HG02610 (cell line): ENCODE measurements around the gene GTF3C6.
A peak's percentile ranks its signal among the peaks of the same experiment; 100 is the strongest.
"Not testable (repeated sequence)": the region's sequence is repeated elsewhere in the genome, so short reads cannot be mapped to it uniquely, and the experiment has no call there.

Source experiments
- ATAC-seq: cut with Tn5 transposase; IDR thresholded peaks from one replicate; pipeline ENCODE4 v1.9.1; 2021; ENCODE audit warnings: mild to moderate bottlenecking, moderate library complexity; ENCODE audit not compliant: unreplicated experiment

The GTF3C6 gene

DNA sequence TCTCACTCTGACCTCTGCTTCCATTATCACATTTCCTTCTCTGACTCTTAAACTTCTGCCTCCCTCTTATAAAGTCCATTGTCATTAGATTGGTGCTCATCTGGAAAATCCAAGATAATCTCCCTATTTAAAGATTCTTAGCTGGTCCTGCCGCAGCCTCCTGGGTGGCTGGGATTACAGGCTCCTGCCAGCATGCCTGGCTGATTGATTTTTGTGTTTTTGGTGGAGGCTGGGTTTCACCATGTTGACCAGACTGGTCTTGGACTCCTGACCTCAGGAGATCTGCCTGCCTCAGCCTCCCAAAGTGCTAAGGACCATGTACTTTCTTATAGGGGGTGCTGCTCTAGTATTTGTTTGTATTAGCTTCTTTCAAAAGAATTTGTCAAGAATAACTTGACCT lies 18.1 kb downstream of the GTF3C6 start:
- no peak for ATAC-seq

GRCh38 chr6:110979565-110980101 lies 21.1 kb downstream of the GTF3C6 start:
- ATAC-seq = no peak

GRCh38 chr6:110980227-110980626 lies 21.7 kb downstream of the GTF3C6 start:
- ATAC-seq = no peak

- ATAC-seq = no peak
These were observed 22.1 kb downstream of the GTF3C6 start for GRCh38 chr6:110980648-110981047.

DNA sequence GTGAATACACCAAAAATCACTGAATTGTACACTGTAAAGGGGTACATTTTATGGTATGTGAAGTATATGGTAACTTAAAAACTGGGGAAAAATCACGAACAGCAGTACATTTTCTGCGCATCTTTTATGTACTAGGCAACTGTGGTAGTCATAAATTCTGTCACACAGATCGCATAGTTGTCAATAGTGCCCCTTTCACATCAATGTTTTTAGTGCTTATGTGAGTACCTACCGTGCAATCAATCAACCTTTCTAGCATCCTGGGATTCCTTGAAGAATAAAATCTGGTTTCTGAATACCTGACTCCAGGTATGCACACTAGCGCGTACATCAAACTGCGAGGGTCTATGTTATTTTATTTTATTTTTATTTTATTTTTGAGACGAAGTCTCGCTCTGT lies 22.7 kb downstream of the GTF3C6 start:
- ATAC-seq = no peak

DNA sequence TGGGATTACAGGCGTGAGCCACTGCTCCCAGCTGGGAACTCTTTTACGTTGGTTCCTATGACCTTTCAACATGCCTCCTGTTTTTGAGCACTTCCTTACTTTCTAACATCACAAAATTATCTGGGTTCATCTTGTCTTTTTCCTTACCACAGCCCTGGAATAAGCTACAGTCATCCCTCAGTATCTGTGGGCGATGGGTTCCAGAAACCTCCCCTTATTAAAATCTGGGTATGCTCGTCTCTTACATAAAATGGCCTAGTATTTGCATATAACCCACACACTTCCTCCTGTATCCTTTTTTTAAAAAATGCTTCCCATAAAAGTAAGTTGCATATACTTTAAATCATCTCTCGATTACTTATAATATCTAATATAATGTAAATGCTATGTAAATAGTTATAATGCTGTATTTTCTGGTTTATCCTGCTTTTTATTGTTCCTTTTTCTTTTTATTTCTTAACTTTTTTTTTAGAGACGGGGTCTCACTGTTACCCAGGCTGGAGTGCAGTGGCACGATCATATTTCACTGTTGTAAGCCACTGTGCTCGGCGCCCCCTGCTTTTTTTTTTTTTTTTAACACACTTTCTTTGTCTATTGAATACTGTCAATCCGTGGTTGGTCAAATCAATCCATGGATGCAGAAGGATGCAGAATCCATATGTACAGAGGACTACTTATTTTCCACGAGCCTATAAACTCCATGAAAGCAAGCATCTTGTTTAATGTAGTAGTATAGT lies 32.5 kb downstream of the GTF3C6 start:
- no peak for ATAC-seq

- ATAC-seq = no peak
These were observed 38.2 kb downstream of the GTF3C6 start for GRCh38 chr6:110996691-110997090.

DNA sequence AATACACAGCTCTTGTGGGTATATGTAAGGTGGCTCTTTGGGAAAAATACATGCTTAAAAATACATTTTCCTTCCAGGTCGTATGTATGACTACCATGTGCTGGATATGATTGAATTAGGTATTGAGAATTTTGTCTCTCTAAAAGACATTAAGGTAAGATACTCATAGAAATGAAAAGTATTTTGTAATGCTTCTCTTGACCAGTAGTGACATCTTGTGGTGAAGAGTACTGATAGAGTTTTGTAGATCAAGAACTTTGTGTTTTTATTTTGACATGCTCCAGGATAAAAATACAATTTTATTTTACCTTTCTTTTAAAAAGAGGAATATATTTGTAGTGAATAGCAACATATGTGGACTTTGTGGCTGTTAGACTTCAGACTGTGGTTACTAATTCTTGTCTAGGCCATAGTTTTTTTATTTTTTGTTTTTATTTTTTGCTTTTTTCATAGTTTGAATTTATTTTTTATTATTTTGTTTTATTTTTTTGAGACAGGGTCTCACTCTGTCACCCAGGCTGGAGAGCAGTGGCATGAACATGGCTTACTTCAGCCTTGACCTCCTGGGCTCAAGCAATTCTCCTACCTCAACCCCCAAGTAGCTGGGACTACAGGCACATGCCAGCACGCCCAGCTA lies 41.2 kb downstream of the GTF3C6 start:
- no peak for ATAC-seq

DNA sequence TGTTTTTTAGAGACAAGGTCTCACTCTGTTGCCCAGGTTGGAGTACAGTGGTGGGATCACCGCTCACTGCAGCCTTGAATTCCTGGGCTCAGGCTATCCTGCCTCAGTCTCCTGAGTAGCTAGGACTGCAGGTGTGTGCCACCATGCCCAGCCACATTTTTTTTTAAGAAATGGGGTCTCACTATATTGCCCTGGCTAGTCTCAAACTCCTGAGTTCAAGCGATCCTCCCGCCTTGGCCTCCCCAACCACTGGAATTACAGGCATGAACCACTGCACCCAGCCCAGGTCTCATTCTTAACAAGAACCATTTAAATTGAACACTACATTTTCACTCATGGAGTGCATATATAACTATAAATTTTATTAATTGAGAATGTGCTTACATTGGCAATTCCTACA lies 43.8 kb downstream of the GTF3C6 start:
- ATAC-seq = no peak

DNA sequence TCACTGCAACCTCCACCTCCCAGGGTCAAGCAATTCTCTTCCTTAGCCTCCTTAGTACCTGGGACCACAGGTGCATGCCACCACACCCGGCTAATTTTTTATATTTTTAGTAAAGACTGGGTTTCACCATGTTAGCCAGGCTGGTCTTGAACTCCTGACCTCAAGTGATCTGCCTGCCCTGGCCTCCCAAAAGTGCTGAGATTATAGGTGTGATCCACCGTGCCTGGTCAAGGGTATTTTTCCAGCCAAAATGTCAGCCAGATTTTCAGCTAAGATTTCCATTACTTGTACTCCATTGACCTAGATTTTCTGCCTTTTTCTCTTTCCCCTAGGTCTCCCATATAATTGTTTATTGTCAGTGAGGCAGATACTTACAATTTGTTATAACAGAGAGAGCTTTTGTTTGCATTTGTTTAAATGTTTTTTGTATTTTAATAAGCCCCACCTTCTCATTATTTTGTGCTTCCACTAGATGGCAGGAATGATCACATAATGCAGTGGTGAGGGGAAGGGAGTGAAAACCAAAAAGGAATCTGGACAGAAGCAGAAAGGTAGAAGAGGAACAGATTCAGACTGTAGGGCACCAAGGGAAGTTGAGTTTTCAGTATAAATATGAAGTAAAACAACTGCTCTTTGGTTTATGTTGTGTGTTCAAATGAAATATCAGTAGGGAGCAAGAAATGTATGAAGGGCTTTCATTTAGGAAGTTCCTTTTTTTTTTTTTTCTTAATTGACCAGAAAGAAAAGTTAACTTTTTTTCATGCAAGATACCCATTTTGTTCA lies 53.0 kb downstream of the GTF3C6 start:
- peak; percentile 40 for ATAC-seq

- no peak for ATAC-seq
These were observed 53.6 kb downstream of the GTF3C6 start for GRCh38 chr6:111012143-111012452.

DNA sequence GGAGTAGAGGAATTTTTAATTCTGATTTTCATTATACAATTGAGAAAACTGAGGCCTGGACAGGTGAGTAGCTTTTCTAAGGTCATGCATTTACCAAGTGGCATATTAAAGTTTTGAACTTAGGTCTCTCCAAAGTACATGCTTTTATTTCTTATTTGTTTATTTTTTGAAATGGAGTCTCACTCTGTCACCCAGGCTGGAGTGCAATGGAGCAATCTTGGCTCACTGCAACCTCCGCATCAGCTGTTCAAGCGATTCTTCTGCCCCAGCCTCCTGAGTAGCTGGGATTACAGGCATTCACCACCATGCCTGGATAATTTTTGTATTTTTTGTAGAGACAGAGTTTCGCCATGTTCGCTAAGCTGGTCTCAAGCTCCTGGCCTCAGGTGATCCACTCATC lies 54.0 kb downstream of the GTF3C6 start:
- not testable (repeated sequence) for ATAC-seq

DNA sequence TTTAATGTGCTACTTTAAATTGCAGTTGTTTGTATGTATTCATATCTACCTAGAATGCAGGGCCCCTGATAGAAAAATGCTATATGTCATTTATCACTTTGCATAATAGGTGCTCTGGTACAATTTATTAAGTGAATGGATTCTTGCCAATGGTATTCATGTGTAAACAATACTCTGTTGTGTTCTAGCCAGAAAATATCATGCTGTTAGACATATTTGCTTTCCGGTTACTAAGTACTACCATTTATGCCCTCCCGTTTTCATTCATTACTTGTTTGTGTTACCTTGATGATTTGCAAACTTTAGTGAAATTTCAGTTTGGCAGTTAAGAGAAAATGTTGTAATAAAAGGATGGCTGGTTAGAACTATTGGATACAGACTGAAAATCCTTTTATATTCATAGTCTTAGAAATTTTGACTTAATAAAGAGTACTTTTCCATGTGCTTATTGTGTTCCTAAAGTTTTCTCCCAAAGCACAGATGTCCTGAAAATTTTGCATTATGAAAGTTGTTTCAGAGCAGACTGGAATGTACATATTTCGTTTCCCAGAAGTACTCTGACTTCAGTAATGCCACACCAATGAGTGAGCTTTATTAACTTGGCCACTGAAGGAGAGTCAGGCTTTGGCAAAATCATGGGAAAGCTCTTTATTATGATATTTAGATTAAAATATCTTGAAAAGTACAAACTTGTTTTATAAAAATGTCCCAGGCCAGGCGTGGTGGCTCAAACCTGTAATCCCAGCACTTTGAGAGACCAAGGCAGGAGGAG lies 54.8 kb downstream of the GTF3C6 start:
- no peak for ATAC-seq

DNA sequence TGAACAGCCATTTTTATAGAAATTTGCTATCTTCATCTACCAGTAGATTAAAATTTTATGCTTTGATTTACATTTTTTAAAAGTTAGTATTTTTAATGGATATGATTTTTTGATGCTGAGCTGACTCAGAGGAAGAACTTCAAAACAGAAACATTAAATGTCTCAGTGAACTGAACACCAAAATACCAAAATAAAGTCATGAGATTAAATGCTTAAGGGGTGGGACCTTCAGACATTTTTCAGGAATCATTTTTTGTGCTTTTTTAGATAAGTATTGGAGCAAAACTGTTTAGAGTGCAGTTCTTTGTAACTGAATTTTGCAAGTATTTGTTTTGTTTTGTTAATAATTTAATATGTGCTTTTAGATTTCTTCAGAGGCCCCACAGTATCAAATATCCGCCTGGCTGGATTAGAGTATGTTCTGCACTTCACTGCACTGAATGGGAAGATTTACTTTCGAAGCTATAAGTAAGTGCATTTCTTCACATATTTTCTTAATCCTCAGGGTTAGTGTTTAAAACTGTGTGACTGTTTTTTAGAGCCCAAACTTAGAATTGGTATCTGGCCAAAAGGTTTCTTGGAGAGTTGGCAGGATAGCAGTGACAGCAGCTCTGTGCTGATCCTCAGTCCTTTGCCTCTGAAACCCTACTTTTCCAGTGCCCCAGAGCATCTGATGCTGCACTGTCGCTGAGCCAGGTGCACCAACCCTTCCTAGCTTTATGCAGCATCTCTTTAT lies 57.1 kb downstream of the GTF3C6 start:
- no peak for ATAC-seq

DNA sequence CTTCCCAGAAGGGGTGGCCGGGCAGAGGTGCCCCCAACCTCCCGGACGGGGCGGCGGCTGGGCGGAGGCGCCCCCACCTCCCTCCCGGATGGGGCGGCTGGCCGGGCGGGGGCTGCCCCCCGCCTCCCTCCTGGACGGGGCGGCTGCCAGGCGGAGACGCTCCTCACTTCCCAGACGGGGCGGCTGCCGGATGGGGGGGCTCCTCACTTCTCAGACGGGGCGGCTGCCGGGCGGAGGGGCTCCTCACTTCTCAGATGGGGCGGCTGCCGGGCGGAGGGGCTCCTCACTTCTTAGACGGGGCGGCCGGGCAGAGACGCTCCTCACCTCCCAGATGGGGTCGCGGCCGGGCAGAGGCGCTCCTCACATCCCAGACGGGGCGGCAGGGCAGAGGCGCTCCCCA lies 58.7 kb downstream of the GTF3C6 start:
- not testable (repeated sequence) for ATAC-seq
